Activated CD8-positive, alpha-beta memory T cell treated with anti-CD3 and anti-CD28 coated beads, Interleukin-2, amount 50 U/mL, for 1 hour (primary cell): ENCODE measurements around the gene RNASE13.
A peak's percentile ranks its signal among the peaks of the same experiment; 100 is the strongest.
"Not testable (repeated sequence)": the region's sequence is repeated elsewhere in the genome, so short reads cannot be mapped to it uniquely, and the experiment has no call there.

Experiments used
- DNase-seq: peaks from one replicate; pipeline ENCODE4 v3.0.0-alpha.2; 2020; ENCODE audit errors: extremely low read depth

The RNASE13 gene

DNA sequence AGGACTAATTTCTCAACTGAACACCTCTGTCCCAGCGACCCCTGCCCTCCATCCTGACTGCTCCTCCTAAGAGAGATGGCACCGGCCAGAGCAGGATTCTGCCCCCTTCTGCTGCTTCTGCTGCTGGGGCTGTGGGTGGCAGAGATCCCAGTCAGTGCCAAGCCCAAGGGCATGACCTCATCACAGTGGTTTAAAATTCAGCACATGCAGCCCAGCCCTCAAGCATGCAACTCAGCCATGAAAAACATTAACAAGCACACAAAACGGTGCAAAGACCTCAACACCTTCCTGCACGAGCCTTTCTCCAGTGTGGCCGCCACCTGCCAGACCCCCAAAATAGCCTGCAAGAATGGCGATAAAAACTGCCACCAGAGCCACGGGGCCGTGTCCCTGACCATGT lies 8.3 kb upstream of the RNASE13 start:
- DNase-seq = no peak

DNA sequence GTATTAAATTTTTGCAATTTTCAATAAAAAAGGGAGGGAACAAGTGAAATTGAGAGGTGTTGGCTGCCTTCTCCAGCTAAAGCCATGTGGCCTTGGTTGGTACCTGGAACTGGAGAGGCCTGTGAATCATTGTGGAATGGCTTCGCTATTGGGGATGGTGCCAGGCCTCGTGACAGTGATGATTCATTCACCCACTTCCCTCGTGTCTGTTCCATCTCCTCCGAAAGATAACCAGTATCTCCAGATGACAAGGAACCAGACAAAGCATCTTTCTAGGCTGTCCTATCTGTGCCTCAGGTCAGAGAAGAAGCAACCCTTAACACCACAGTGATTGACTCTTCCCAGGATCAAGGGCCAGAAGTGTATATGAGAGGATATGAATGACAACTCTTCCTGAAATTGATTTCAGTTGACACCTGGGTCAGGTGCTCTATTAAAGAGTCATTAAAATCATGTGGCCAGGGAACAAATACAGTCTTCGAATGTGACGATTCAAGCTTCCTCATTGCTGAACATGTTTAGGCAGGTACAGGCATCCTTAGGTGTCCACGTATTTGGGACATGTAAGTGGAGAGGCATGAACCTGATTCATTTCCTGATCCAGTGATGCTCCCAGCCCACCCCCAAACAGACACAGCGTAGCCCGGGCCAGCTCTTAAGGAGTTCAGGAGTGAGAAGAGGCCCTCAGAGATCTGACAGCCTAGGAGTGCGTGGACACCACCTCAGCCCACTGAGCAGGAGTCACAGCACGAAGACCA lies 7.2 kb upstream of the RNASE13 start, which contains the start of gene RNASE7:
Gene RNASE7, plus strand, starts transcription at position 687 of the 758 bp plus-strand sequence. CDS start 631 bp downstream, outside the sequence.
- DNase-seq = no peak

DNA sequence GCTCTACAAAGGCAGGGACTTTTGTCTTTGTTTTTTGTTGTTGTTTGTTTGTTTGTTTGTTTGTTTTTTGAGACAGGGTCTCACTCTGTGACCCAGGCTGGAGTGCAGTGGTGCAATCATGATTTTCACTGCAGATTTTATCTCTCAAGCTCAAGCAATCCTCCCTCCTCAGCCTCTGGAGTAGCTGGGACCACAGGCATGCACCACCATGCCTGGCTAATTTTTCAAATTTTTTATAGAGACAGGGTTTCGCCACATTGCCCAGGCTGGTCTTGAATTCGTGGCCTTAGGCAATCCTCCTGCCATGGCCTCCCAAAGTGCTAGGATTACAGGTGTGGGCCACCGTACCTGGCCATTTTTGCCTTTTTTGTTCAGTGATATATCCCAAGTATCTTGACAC lies 6.3 kb upstream of the RNASE13 start:
- DNase-seq = not testable (repeated sequence)

DNA sequence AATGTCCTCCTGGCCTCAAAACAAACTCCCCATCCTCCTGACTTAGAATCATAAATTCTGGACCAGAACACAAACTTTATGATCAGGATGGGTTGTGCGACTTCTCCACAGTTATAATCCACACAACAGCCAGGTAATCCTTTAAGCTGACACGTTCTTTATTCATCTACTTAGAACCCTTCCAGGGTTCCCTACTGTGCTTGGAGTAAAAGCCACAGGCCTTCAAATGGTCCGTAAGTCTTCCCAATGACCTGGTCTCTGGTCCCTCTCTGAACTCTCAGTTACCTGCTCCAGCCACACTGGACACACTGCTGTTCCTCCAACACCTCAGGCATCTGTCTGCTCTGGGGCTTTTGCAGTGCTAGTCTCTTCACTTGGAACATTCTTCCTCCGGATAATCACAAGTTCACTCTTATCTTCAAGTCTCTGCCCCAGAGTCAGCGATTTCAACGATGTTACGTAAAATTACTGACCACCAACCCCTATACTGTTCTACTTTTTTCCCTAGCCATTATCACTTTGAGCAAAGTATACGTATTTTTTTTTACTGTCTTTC lies 5.8 kb upstream of the RNASE13 start:
- DNase-seq = no peak

DNA sequence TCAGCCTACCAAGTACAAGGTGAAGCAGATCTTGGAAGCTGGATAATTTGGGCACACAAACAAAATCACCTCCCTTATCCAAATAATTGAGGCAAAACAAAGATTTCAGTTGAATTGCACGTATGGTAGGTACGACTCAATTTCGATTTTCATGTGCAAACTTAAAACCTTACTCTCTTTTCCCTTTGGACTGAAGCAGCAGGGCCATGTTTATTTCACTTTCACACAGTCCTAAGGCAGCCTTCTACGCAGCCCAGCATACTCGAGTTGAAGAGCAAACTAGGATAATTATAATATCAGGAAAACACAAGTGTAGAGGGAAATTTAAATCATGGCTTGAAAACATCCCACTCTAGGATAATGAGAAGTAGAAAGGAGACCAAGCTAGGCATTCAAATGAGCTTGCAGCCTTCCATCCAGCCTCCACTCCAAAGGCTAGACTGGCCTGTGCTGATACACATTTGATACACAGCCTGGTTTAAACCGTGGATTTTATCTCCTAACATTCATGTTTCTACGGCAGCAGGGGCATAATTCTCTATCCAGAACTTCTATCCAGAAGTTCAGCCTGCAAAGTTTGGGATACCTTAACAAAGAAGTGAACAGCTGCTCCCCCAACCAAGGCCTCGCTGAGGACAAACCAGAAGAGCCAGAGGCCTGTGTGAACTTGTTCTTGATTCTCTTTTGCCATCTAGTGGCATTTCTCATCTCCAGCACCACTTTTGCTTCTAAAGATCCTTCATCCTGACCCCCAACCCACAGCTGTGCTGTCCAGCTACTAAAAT lies 5.2 kb upstream of the RNASE13 start:
- peak; percentile 10 for DNase-seq

DNA sequence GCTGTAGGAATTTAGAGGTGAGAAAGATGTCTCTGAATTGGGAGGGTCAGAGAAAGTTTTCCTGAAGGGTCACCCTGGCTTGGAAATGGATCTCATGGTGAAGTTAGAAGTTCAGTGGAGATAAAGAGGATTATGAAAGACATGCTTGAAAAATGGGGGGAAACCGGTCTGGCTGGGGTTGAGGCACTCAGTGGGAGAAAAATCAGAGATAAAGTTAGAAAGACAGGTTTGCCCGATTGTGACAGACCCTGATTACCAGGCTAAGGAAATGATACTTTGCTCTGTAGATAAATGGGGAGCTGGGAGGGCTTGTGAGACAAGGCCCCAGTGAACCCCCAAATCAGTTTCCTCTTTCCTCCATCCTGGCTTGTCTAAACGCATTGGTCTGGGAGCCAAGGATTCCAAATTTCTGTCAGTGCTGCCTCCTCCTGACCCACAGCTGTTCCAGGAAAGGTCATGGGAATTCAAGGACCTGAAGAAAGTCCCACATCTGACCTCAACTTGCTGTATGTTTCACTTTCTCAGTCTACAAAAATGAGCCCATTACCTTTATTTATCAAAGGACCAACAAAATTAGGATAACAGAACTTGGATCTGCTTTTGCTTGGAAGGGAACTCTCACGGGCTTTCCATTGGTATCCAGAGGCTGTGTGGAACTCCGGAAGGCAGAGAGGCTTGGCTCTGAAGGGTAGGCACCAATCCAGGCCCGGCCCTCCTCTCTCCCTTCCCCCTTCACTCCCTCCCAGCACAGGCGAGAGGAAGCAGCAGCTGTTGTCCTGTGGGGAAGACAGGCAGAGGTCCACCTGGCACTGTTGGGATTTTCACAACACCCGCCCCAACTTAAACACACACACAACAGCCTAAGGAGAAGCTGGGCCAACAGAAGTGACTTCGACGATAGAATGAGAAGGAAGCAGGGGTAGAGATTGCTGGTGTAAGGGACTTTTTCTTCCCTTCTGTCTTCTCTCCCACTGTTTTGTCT lies 4.1 kb upstream of the RNASE13 start:
- no peak for DNase-seq

DNA sequence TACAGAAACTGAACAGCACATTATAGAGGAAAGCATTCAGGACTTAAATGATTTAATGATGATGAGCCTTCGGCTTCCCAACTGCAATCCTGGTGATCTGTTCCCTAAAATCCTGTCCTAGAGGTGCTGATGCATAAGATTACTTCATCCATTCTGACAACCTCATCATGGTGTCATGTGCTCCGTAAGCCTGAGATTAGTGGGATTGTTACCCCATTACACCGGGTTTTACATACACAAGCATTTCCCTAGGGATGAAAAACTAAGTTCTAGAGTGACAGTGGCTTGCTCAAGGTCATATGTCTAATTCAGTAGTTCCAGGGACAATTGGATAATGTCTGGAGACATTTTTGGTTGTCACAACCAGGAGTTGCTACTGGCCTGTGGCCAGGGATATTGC lies 2.5 kb upstream of the RNASE13 start:
- no peak for DNase-seq

DNA sequence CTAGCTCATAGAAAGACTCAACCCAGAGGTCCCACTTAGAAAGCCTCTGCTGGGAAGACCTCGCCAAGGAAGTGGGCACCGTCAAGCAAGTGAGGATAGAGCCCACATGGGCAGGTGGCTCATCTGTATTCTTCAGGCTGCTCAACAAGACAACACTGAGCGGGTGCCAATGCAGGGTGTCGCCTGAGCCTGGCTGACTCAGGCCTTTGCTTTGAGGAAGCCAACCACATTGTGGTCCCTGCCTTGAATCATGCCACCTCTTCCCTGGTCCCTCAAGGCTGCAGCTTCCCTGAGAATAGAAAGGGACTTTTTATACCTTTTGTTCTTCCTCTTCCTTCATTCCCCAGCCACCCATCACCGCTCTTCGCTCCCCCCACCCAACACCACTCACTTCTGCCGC lies 2.1 kb upstream of the RNASE13 start:
- DNase-seq = no peak

DNA sequence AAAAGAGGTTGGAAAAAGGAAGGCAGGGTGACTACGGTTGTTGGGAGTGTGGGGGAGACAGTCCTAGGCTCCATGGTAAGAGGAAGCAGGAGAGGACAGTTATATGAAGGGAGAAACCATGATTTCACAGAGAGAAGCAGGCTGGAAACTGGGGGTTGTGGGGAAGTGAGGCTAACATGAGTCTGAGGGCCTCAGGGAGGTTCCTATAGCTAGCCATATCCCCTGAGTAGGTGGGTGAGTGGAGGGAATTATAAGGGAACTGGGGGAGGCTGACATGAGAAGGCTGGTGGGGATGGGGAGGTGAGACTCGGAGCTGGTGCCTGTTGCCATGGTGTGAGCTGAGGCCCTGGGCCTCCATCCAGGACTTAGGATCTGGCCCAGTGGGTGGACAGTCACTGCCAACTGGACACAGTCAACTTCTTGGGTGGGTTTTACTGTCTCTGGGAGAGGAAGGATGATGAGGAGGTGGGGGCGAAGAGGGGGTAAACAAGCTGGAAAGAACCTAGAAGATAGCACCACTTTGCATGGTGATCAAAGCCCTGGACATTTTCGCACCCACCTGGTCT lies 1.4 kb downstream of the RNASE13 start:
- DNase-seq = no peak

DNA sequence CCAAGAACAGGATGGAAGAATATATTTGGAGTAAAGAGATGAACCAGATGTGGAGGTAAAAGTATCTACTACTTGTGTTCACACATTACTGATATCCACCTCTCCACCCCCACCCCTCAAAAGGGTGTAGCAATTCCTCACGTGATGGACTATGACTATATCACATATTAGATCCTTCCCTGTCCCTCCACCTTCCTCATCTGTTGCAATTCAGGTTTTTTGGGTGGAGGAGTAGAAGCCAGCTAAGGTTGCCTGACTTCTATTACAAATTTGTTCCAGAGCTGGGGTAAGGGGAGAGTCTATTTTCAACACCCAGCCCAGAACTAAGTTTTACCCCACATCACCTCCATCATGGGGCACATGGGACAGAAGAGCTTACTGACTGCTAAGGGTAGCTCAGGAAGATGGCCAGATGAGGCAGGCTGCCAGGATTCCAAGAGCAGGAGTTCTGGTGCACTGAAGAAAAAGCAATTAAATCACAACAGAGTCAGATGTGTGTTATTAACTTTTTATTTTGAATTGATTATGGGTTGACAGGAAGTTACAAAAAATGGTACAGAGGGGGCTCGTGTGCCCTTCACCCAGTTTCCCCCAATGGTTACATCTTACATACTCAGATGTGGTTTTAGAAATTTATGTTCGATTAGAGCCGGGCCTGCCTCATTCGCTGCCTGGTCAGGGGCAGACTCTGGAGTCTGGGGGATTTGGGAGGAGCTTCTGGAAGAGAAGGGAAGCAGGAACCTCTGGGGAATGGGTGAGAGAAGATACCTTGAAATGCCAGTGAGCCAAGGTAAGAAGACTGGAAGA lies 2.1 kb downstream of the RNASE13 start:
- DNase-seq = no peak

DNA sequence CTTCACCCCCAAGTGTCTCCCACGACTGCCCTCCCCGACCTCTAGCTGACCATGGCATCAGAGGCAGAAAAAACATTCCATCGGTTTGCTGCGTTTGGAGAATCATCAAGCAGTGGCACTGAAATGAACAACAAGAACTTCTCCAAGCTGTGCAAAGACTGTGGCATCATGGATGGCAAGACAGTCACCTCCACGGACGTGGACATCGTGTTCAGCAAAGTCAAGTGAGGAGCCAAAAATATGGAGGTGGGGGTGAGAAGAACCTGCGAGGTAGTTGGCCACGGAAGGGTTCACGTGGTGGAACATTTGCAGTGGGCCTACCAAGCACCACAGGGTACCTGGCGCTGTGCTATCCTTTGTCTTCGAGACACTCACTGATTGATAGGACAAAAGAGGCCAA lies 4.1 kb downstream of the RNASE13 start:
- no peak for DNase-seq

DNA sequence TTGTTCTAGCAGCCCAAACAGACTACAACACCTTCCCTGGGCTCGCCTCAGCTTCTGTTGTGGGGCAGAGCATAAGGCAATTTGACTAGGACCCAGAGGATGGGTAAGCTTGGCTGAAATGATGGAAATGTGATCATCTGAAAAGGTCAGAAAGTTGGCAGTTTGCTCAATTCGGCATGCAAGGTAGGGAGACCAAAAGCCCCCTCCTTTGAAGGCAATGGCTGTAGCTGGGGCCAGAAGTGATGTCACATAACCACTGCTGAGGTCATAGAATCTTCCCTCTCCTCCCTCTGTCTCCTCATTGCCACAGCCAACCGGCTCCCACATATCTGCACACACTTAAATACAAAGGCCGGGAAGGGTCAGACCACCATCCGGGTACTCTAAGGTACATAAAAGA lies 4.7 kb downstream of the RNASE13 start, which contains the start of gene TPPP2:
Gene TPPP2, plus strand, starts transcription at position 301 of the 400 bp plus-strand sequence. CDS start 365 bp downstream, outside the sequence.
- DNase-seq = no peak

DNA sequence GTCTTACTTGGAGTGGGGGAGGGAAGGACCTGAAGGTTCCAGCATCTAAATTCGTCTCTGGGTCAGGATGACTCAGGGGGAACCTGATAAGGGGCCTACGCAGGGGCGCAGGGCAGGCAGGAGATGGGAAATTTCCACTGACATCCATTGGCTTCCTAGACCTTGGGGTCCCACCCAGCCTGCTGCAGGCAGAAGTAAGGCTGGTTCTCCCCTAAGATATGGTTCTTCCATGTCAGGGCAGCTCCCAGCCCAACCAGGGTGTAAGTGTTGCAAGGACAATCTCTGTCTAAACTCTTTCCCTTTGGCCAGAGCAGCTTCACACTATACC lies 7.7 kb downstream of the RNASE13 start:
- no peak for DNase-seq

DNA sequence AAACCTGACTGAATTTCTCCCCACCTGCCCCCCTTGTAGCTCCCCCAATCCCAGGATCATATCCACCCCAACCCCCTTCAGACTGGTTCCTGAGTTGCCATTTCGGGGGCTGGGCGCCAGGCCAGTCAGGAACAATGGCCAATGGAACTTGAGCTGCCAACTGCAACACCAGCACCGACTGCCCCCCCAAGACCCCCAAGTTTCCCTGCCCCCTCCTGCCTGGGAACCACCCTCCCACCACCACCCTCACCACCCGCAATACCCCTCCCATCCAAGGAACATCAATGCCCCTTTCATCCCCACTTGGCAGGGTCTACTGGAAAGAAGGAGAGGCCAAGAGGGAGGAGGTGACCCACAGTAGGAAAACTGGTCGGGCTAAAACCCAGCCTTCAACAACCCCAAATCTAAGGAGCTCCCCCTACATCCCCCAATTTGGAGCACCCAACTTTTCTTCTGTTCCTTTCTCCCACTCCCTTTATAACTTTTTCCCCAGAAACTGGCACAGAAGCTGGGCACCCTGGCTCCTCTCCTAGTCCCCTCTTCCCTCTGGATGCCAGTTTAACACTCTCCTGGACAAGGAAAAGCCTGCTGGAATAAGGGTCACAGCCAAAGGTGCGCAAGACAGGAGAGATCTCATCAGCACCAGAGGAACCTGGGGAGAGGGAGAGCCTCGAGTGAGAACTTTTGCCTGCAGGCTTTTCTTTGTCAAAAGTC lies 8.2 kb downstream of the RNASE13 start:
- no peak for DNase-seq

DNA sequence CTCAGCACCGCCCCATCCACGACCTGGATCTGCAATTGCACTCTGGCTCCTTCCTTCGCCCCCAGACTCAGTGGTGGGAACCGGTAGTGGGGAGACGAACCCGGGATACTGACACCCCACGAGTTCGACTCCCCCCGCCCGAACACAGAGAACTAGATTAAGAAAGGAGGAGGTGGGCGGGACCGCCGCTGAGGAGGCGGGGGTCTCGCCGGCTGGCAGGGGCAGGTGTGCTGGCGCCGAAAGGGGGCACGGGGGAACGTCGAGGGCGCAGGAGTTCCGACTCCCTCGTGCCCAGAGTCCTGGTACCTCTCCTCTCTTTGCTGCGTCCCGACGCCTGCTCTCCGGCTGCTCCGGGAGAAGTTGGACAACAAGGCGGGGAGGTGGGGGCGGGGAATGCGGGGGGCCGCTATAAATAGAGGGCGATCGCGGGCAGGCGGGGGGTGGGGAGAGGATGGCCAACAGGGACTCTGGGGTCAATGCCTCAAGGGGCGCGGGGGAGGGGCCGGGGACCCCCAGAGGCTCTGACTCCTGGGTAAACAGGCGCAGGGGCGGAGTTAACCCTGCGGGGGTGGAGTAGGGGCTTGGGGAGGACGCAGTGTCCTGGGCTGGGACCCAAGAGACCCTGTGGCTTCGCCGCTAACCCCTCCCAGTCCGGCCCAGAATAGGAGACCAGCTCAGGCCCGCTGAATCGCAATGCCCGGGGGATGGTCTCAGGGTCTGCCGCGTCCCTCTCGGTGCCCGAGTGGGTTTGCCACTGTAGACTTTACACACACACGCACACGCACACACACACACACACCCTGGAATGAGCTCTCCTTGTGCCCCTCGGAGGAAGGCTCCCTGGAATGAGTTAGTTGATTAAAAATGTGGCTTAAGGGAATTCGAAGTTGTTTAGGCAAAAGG lies 9.0 kb downstream of the RNASE13 start:
- no peak for DNase-seq

DNA sequence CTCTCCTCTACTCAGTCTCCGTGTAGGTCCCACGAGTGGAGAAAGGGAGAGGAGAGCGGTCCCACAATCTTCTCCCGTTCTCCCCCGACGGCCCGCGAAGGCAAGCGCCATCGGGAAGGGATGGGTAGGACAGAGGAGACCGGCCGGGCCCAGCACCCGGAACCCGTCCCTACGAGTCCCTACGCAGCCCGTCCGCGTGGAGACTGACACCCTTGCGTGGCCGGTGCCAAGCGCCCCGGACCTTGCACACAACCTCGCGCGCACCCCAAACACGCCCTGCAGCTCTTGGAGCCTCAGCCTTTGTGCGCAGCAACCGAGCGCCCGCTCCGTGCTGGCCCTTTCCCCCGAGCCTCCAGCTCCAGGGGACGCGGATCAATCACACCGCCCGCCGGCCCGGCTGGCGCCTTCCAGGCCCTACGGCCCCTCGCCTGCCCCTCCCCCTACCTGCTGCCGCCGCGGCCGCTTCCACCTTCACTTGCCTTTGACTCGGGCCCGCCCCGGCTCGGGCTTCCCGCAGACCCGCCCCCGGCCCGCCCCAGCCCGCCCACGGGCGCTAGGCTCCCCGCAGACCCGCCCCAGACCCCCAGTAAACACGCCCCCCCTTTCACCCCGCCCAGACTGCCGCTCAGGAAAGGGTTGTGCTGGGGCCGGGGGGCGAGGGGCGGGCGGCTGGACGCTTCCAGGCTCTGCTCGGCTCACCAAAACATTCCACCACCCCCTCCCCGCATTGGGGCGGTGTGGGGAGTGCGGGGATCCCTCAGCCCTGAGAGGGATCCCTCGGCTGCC lies 9.8 kb downstream of the RNASE13 start, which contains the start of gene NDRG2:
Gene NDRG2, minus strand, starts transcription at position 477 of the 786 bp plus-strand sequence. CDS start 1,746 bp downstream, outside the sequence.
- peak; percentile 43 for DNase-seq

DNA sequence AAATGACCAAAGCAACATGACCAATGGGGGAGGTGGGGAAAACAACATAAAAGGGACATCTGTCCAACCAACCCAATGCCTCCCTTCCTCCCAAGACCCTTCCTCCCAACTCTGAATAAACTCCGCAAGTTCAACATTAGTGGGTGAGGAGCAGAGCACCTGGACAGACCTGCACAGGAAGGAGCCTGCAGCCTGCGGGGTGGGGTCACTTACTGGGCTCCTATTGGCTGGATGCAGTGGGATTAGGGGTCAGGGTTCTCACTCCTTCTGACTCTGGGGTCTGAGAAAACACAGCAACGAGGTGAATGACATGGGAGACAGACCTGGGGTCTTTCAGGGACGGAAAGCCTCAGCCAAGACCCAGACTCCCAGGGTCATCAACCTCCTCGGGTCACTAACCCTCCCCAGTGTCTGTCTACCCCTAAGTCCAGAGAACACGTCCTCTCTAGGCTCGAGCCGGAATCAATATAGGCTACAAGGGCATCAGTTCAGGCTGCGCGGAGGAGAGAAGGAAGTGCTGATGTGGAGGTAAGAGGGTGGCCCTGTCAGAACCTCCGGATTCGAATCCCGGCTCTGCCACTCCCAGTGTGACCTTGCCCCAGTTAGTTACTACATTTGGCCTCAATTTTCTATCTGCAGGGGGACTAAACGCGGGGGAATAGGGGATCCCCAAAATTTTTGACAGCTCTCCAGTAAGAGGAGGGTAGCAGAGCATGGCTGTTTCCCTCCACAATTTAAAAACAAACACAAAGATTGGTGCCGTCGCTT lies 10.6 kb downstream of the RNASE13 start:
- DNase-seq = no peak
